GM12801 (cell line): Measurements from ENCODE around the gene SETBP1.

Source experiments
- CTCF ChIP-seq: IDR thresholded peaks from one replicate; pipeline ENCODE4 v1.5.1; 2011; ENCODE audit warnings: control low read depth; ENCODE audit not compliant: insufficient read length; ENCODE audit errors: extremely low read depth

SETBP1 gene

GRCh38 chr18:44896846-44897245 is 216.2 kb downstream of the SETBP1 start:
- TF ChIP-seq CTCF: no peak

- no peak for TF ChIP-seq CTCF
Observed at GRCh38 chr18:44897411-44897810, 216.7 kb downstream of the SETBP1 start.

- no peak for TF ChIP-seq CTCF
Observed at GRCh38 chr18:44897816-44898215, 217.1 kb downstream of the SETBP1 start.

- no peak for TF ChIP-seq CTCF
Observed at GRCh38 chr18:44898498-44898897, 217.8 kb downstream of the SETBP1 start.

- no peak for TF ChIP-seq CTCF
Observed at GRCh38 chr18:44899832-44900231, 219.1 kb downstream of the SETBP1 start.

GRCh38 chr18:44900627-44901026 is 219.9 kb downstream of the SETBP1 start:
- TF ChIP-seq CTCF: no peak

GRCh38 chr18:44901283-44901682 is 220.6 kb downstream of the SETBP1 start:
- no peak for TF ChIP-seq CTCF

- TF ChIP-seq CTCF: no peak
Observed at GRCh38 chr18:44903327-44903726, 222.6 kb downstream of the SETBP1 start.
